SK-N-SH (cell line): Measurements from ENCODE around the gene BCAR3. TPM values are rescaled to one million over a fixed set of nuclear protein-coding genes. Genes with fewer than 3 reads are reported as not detected.
A peak's percentile ranks its signal among the peaks of the same experiment; 100 is the strongest.

Experiments
- CTCF ChIA-PET: fragments of 300-600, 350-600 bp; formaldehyde crosslinking; extraction: SDS; loops from one replicate; lab custom pipeline; 2021; lab: Yijun Ruan, JAX
- POLR2A ChIA-PET: fragments of 350-600 bp; sonication (Branson Sonifier 250); formaldehyde crosslinking; extraction: SDS; loops from one replicate; lab custom pipeline; 2020; ENCODE audit warnings: antibody characterized with exemption, inconsistent platforms; lab: Yijun Ruan, JAX
- DNase-seq: peaks from one replicate; pipeline ENCODE4 v3.0.0; 2012
- H2AFZ ChIP-seq: fragments of 200-600 bp; sonication (generic); 2 replicates; pipeline ENCODE4 v1.8.1; 2016; ENCODE audit warnings: antibody characterized with exemption, mild to moderate bottlenecking, low read depth
- H3F3A ChIP-seq: fragments of 200-600 bp; sonication (generic); replicated peaks from 2 replicates; pipeline ENCODE3; 2016; ENCODE audit warnings: antibody characterized with exemption, mild to moderate bottlenecking; ENCODE audit not compliant: insufficient read depth
- H3K27ac ChIP-seq, 2 experiments: fragments of 200-500 bp in 1 of 2; fragments of 200-600 bp in 1 of 2; sonication (Bioruptor generic) in 1 of 2; sonication (generic), shearing (Covaris generic) in 1 of 2; 2 replicates each; pipeline versions ENCODE4 v1.5.1 to v1.6.1; 2014 to 2016; ENCODE audit warnings: low read depth in 2 of 2, inconsistent platforms in 1 of 2, low read length in 1 of 2, mild to moderate bottlenecking in 1 of 2, mixed read lengths in 1 of 2
- H3K27me3 ChIP-seq: fragments of 200-600 bp; sonication (generic), shearing (Covaris generic); 2 replicates; pipeline ENCODE4 v1.6.1; 2016; ENCODE audit warnings: mixed run types; ENCODE audit not compliant: insufficient read depth
- H3K36me3 ChIP-seq, 2 experiments: fragments of 200-500 bp in 1 of 2; fragments of 200-600 bp in 1 of 2; sonication (Bioruptor generic) in 1 of 2; sonication (generic) in 1 of 2; replicated peaks in 1 of 2; 2 replicates each; pipeline versions ENCODE3 to v1.5.1; 2014 to 2016; ENCODE audit warnings: low read length in 1 of 2, mild to moderate bottlenecking in 1 of 2; ENCODE audit not compliant: insufficient read depth in 2 of 2, control insufficient read depth in 1 of 2
- H3K4me1 ChIP-seq, 2 experiments: fragments of 200-500 bp in 1 of 2; fragments of 200-600 bp in 1 of 2; sonication (Bioruptor generic) in 1 of 2; sonication (generic), shearing (Covaris generic) in 1 of 2; 2 replicates each; pipeline versions ENCODE4 v1.5.1 to v1.6.1; 2014 to 2016; ENCODE audit warnings: low read depth in 1 of 2, low read length in 1 of 2, mixed run types in 1 of 2; ENCODE audit not compliant: insufficient read depth in 2 of 2, control insufficient read depth in 1 of 2
- H3K4me2 ChIP-seq: fragments of 200-600 bp; sonication (generic), shearing (Covaris generic); 2 replicates; pipeline ENCODE4 v1.6.1; 2017; ENCODE audit warnings: mixed run types
- H3K4me3 ChIP-seq, 2 experiments: fragments of 200-500 bp in 1 of 2; fragments of 200-600 bp in 1 of 2; sonication (Bioruptor generic) in 1 of 2; sonication (generic), shearing (Covaris generic) in 1 of 2; 2 replicates each; pipeline versions ENCODE4 v1.5.1 to v1.8.1; 2014 to 2016; ENCODE audit warnings: low read depth in 2 of 2, inconsistent platforms in 1 of 2, low read length in 1 of 2, mild to moderate bottlenecking in 1 of 2, mixed read lengths in 1 of 2, moderate library complexity in 1 of 2
- H3K79me2 ChIP-seq: fragments of 200-600 bp; sonication (generic); 2 replicates; pipeline ENCODE4 v1.8.1; 2017; ENCODE audit warnings: mild to moderate bottlenecking; ENCODE audit not compliant: insufficient read depth
- H3K9ac ChIP-seq: fragments of 200-600 bp; sonication (generic); 2 replicates; pipeline ENCODE4 v1.6.1; 2017; ENCODE audit warnings: mixed run types
- H3K9me2 ChIP-seq: fragments of 200-600 bp; sonication (generic); 2 replicates; pipeline ENCODE4 v1.6.1; 2017; ENCODE audit warnings: mixed run types
- H3K9me3 ChIP-seq: fragments of 200-600 bp; sonication (generic); 2 replicates; pipeline ENCODE4 v1.6.1; 2017; ENCODE audit warnings: mixed run types, mild to moderate bottlenecking, moderate library complexity
- H4K20me1 ChIP-seq: fragments of 200-600 bp; sonication (generic); 2 replicates; pipeline ENCODE4 v1.6.1; 2017; ENCODE audit warnings: mild to moderate bottlenecking, mixed run types; ENCODE audit not compliant: insufficient read depth
- ELF1 ChIP-seq: IDR thresholded peaks from 2 replicates; pipeline ENCODE4 v1.4.0; 2012
- EP300 ChIP-seq, 2 experiments: IDR thresholded peaks; 2 replicates each; pipeline versions ENCODE4 v1.4.0 to v1.6.1; 2012; ENCODE audit warnings: borderline replicate concordance in 1 of 2, low read depth in 1 of 2, low read length in 1 of 2
- GATA2 ChIP-seq: sonication (generic); formaldehyde crosslinking; IDR thresholded peaks from 2 replicates; pipeline ENCODE4 v1.5.0; 2020; ENCODE audit warnings: mild to moderate bottlenecking, missing genetic modification reagents
- JUND ChIP-seq: IDR thresholded peaks from 2 replicates; pipeline ENCODE4 v1.4.0; 2012
- MEF2A ChIP-seq: IDR thresholded peaks from 2 replicates; pipeline ENCODE4 v1.4.0; 2012; ENCODE audit warnings: low read depth, borderline replicate concordance
- MXI1 ChIP-seq: IDR thresholded peaks from 2 replicates; pipeline ENCODE4 v1.6.1; 2012; ENCODE audit warnings: mild to moderate bottlenecking, low read depth, low read length, improper control_type of control experiment
- NFIC ChIP-seq: IDR thresholded peaks from 2 replicates; pipeline ENCODE4 v1.4.0; 2012; ENCODE audit warnings: borderline replicate concordance
- NRF1 ChIP-seq: IDR thresholded peaks from 2 replicates; pipeline ENCODE4 v1.6.1; 2012; ENCODE audit warnings: low read depth, mild to moderate bottlenecking, low read length
- POLR2AphosphoS5 ChIP-seq: IDR thresholded peaks from 2 replicates; pipeline ENCODE4 v1.6.1; 2012; ENCODE audit warnings: low read depth, low read length
- RAD21 ChIP-seq: IDR thresholded peaks from 2 replicates; pipeline ENCODE4 v1.6.1; 2012; ENCODE audit warnings: mild to moderate bottlenecking, low read length
- RXRA ChIP-seq: IDR thresholded peaks from 2 replicates; pipeline ENCODE4 v1.4.0; 2012; ENCODE audit warnings: low read depth, mild to moderate bottlenecking, borderline replicate concordance
- SIN3A ChIP-seq: IDR thresholded peaks from 2 replicates; pipeline ENCODE4 v1.6.1; 2012; ENCODE audit warnings: low read depth, mild to moderate bottlenecking, low read length, moderate library complexity, borderline replicate concordance
- SMC3 ChIP-seq: IDR thresholded peaks from 2 replicates; pipeline ENCODE4 v1.6.1; 2012; ENCODE audit warnings: low read depth, low read length, improper control_type of control experiment
- YY1 ChIP-seq: IDR thresholded peaks from 2 replicates; pipeline ENCODE4 v1.4.0; 2012; ENCODE audit warnings: low read depth, mild to moderate bottlenecking
- WGBS: methylation state at CpG from one replicate; pipeline ENCODE4 v1.1.6; 2017; ENCODE audit warnings: low lambda C conversion rate; 5-methylcytosine and 5-hydroxymethylcytosine counted together
- polyA plus RNA-seq, 3 experiments: library from polyadenylated mRNA; depleted of rRNA; stranded (reverse); fragments of >200 nt; gene quantifications; 2 replicates each; pipeline ENCODE4 v1.2.3, GENCODE V29; 2012
- TF ChIP-seq, protein P1 (sequence below): fragments of 150-350 bp; IDR thresholded peaks from 2 replicates; pipeline ENCODE4 v1.6.1; 2017; ENCODE audit warnings: antibody characterized with exemption, low read length, low read depth, borderline replicate concordance
- TF ChIP-seq, protein P2 (sequence below): fragments of 200-600 bp; sonication (generic); IDR thresholded peaks from 2 replicates; pipeline ENCODE4 v1.6.1; 2017; ENCODE audit warnings: antibody characterized with exemption, mild to moderate bottlenecking, moderate library complexity
- TF ChIP-seq, protein P3 (sequence below): fragments of 150-350 bp; IDR thresholded peaks from 2 replicates; pipeline ENCODE4 v1.6.1; 2016; ENCODE audit warnings: mild to moderate bottlenecking, low read depth, low read length
- TF ChIP-seq, protein P4 (sequence below): IDR thresholded peaks from 2 replicates; pipeline ENCODE4; 2012
- TF ChIP-seq, protein P5 (sequence below): IDR thresholded peaks from 2 replicates; pipeline ENCODE4 v1.4.0; 2012; ENCODE audit warnings: low read depth
- TF ChIP-seq, protein P6 (sequence below): IDR thresholded peaks from 2 replicates; pipeline ENCODE4 v1.4.0; 2012; ENCODE audit warnings: low read depth, borderline replicate concordance

Gene BCAR3
- polyA plus RNA-seq, 1 of the 3 experiments (the other 2 are of a cell fraction), result 58.4 TPM

DNA sequence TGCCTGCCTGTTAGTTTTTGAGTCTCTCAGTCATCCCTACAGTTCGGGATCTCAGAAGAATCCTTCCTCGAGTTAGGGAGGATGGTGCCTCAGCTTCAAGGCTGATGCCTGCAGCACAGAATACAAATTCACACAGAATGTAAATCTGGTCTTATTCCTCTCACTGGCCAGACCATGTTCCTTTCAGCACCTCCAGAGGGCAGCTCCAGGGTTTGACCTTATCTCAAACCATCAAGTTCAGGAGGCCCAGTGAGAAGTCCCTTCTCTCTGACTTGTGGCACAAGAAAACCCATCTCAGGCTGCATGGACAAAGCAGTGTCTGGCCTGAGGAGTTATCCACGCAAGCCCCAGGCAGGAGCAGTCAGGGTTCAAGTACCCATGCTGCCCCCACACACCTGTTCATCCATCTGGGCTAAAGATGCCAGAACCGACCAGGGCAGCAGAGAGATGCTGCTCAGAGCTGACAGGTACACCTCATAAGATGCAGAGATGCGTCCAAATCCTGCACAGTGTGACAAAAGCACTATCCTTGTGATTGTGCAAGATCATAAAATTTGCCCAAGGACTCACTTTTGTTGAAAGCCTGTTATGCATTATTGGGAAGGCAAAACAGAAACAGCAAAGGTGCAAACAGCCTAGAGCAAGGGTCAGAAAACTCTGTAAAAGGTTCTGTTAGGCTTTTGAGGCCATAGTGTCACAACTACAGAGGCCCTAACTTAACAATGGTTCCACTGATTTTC, 49.8 kb downstream of the BCAR3 start:
- peak; percentile 38 for DNase-seq
- H3F3A ChIP-seq, result peaks cover 64% of the 10 kb centered on the region
- H3K4me2 ChIP-seq, result no peak overlapping the region
- H3K9me3 ChIP-seq, result no peaks in the 10 kb centered on the region
- H3K9ac ChIP-seq, result no peak overlapping the region
- peaks cover 9 to 21% of the 10 kb centered on the region in 2 experiments for H3K4me1 ChIP-seq
- TF ChIP-seq ELF1 (no peak), SIN3A (no peak), JUND (no peak), RXRA (no peak), POLR2AphosphoS5 (no peak), GATA2 (CRISPR knock-in tag) (peak; percentile 70), NFIC (no peak), MEF2A (no peak), SMC3 (peak; percentile 60), EP300 (IDR thresholded peaks at IDR 0.05; ENCODE audit: borderline replicate concordance in 1 of 2, low read depth in 1 of 2, low read length in 1 of 2) (no peak), RAD21 (peak; percentile 63), MXI1 (no peak), YY1 (no peak), NRF1 (no peak)
- TF ChIP-seq, protein P1, sequence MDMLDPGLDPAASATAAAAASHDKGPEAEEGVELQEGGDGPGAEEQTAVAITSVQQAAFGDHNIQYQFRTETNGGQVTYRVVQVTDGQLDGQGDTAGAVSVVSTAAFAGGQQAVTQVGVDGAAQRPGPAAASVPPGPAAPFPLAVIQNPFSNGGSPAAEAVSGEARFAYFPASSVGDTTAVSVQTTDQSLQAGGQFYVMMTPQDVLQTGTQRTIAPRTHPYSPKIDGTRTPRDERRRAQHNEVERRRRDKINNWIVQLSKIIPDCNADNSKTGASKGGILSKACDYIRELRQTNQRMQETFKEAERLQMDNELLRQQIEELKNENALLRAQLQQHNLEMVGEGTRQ, result no peak
- TF ChIP-seq, protein P2, sequence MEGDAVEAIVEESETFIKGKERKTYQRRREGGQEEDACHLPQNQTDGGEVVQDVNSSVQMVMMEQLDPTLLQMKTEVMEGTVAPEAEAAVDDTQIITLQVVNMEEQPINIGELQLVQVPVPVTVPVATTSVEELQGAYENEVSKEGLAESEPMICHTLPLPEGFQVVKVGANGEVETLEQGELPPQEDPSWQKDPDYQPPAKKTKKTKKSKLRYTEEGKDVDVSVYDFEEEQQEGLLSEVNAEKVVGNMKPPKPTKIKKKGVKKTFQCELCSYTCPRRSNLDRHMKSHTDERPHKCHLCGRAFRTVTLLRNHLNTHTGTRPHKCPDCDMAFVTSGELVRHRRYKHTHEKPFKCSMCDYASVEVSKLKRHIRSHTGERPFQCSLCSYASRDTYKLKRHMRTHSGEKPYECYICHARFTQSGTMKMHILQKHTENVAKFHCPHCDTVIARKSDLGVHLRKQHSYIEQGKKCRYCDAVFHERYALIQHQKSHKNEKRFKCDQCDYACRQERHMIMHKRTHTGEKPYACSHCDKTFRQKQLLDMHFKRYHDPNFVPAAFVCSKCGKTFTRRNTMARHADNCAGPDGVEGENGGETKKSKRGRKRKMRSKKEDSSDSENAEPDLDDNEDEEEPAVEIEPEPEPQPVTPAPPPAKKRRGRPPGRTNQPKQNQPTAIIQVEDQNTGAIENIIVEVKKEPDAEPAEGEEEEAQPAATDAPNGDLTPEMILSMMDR, result peak; percentile 41
- TF ChIP-seq, protein P3, sequence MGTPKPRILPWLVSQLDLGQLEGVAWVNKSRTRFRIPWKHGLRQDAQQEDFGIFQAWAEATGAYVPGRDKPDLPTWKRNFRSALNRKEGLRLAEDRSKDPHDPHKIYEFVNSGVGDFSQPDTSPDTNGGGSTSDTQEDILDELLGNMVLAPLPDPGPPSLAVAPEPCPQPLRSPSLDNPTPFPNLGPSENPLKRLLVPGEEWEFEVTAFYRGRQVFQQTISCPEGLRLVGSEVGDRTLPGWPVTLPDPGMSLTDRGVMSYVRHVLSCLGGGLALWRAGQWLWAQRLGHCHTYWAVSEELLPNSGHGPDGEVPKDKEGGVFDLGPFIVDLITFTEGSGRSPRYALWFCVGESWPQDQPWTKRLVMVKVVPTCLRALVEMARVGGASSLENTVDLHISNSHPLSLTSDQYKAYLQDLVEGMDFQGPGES, result no peak
- TF ChIP-seq, protein P4, sequence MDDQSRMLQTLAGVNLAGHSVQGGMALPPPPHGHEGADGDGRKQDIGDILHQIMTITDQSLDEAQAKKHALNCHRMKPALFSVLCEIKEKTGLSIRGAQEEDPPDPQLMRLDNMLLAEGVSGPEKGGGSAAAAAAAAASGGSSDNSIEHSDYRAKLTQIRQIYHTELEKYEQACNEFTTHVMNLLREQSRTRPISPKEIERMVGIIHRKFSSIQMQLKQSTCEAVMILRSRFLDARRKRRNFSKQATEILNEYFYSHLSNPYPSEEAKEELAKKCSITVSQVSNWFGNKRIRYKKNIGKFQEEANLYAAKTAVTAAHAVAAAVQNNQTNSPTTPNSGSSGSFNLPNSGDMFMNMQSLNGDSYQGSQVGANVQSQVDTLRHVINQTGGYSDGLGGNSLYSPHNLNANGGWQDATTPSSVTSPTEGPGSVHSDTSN, result no peak
- TF ChIP-seq, protein P5, sequence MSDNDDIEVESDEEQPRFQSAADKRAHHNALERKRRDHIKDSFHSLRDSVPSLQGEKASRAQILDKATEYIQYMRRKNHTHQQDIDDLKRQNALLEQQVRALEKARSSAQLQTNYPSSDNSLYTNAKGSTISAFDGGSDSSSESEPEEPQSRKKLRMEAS, result no peak
- TF ChIP-seq, protein P6, sequence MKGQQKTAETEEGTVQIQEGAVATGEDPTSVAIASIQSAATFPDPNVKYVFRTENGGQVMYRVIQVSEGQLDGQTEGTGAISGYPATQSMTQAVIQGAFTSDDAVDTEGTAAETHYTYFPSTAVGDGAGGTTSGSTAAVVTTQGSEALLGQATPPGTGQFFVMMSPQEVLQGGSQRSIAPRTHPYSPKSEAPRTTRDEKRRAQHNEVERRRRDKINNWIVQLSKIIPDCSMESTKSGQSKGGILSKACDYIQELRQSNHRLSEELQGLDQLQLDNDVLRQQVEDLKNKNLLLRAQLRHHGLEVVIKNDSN, result no peak
- ChIA-PET POLR2A (no interaction called here), CTCF (interaction anchor here (0.8 to 28.6 kb wide), 18 partner anchors 12 to 211 kb away, joined by 3 to 591 read pairs (median 8); partner anchors contain the start of gene BCAR3)
- H3K79me2 ChIP-seq, result peaks cover 100% of the 10 kb centered on the region
- no peak overlapping the region for H2AFZ ChIP-seq
- H3K9me2 ChIP-seq, result no peaks in the 10 kb centered on the region
- WGBS, result 95% methylated on average over 5 of the region's 5 CpGs
- peaks cover 4% of the 10 kb centered on the region; the same call in 1 of the 2 replicates for H4K20me1 ChIP-seq
- H3K27me3 ChIP-seq, result no peaks in the 10 kb centered on the region
- peak overlapping the region in 1 of 2 experiments; percentile 98; a peak in 2 of 4 replicates for H3K27ac ChIP-seq
- H3K36me3 ChIP-seq, result peaks cover 0 to 61% of the 10 kb centered on the region in 2 experiments
- no peak overlapping the region for H3K4me3 ChIP-seq
